Small intestine (tissue), 7 donors: ENCODE results near the gene TLR6. TPM values are rescaled to one million over a fixed set of nuclear protein-coding genes. Genes with fewer than 3 reads are reported as not detected.

Experiments used
- DNase-seq, 2 donors: peaks; one replicate each; pipeline versions ENCODE4 v3.0.0 to v3.0.0-alpha.2; 2013
- FAIRE-seq: peaks from 2 replicates; lab custom pipeline; 2012; peaks lifted over from hg19 to GRCh38; lab: Jason Lieb, UNC
- H3K27ac ChIP-seq, 3 donors: one replicate each; pipeline ENCODE4 v1.5.1; 2013; ENCODE audit warnings: low read length in 2 of 3, mild to moderate bottlenecking in 2 of 3, control low read depth in 1 of 3, inconsistent platforms in 1 of 3, low read depth in 1 of 3, moderate library complexity in 1 of 3
- H3K27me3 ChIP-seq, 3 donors: one replicate each; pipeline ENCODE4 v1.6.1; 2013; ENCODE audit warnings: low read length in 3 of 3, inconsistent platforms in 1 of 3; ENCODE audit not compliant: control insufficient read depth in 3 of 3, insufficient read depth in 3 of 3
- H3K36me3 ChIP-seq, 3 donors: one replicate each; pipeline ENCODE4 v1.6.1; 2013; ENCODE audit warnings: low read length in 3 of 3, inconsistent platforms in 1 of 3, low read depth in 1 of 3, mild to moderate bottlenecking in 1 of 3, moderate library complexity in 1 of 3; ENCODE audit not compliant: control insufficient read depth in 3 of 3, insufficient read depth in 2 of 3
- H3K4me1 ChIP-seq, 3 donors: one replicate each; pipeline ENCODE4 v1.6.1; 2013; ENCODE audit warnings: low read length in 2 of 3, inconsistent platforms in 1 of 3, low read depth in 1 of 3, mild to moderate bottlenecking in 1 of 3, moderate library complexity in 1 of 3; ENCODE audit not compliant: control insufficient read depth in 3 of 3, insufficient read depth in 2 of 3
- H3K4me3 ChIP-seq, 3 donors: one replicate each; pipeline ENCODE4 v1.5.1; 2013; ENCODE audit warnings: low read length in 3 of 3, control low read depth in 1 of 3, inconsistent platforms in 1 of 3, low read depth in 1 of 3, mild to moderate bottlenecking in 1 of 3, moderate library complexity in 1 of 3
- H3K9me3 ChIP-seq, 2 donors: one replicate each; pipeline ENCODE4 v1.6.1; 2013; ENCODE audit warnings: low read depth in 1 of 2, low read length in 1 of 2; ENCODE audit not compliant: control insufficient read depth in 2 of 2, insufficient read depth in 1 of 2
- WGBS, 3 donors: extraction: QIAGEN DNeasy Blood & Tissue Kit; methylation state at CpG; one replicate each; pipeline ENCODE4 v1.1.7; 2013; 5-methylcytosine and 5-hydroxymethylcytosine counted together
- polyA plus RNA-seq, 4 donors: library from polyadenylated mRNA; stranded (reverse) in 3 of 4; unstranded in 1 of 4; fragments of 200-250 nt in 3 of 4; fragments of 120-200 nt in 1 of 4; gene quantifications; one replicate each; pipeline versions ENCODE4 v1.2.1 to v1.2.3, GENCODE V29; 2013
- donor health status: healthy with polysubstance abuse.
- donor health status: control.
- donor health status: control.
- donor health status: Bipolar disorder and iron deficiency.
- donor health status: healthy.

Gene TLR6
- polyA plus RNA-seq, 4 donors: under 0.01 to 1.3 (median 0.37) TPM

- H3K27me3 ChIP-seq: no peaks in the 10 kb centered on the region
- 77 to 95% (median 91%) methylated on average over 2 of the region's 2 CpGs for WGBS, 3 donors
- no peak for FAIRE-seq
Measured at GRCh38 chr4:38775326-38775725, 81.3 kb downstream of the TLR6 start.

GRCh38 chr4:38774181-38774955, 82.2 kb downstream of the TLR6 start:
- no peak for FAIRE-seq
- 82 to 89% (median 83%) methylated on average over 8 of the region's 8 CpGs for WGBS, 3 donors

More at GRCh38 chr4:38775326-38775725, 81.3 kb downstream of the TLR6 start:
- no peak for DNase-seq
- Histone ChIP-seq H3K4me3 (no peak overlapping the region), H3K36me3 (no peaks in the 10 kb centered on the region), H3K9me3 (no peaks in the 10 kb centered on the region), H3K27ac (no peak overlapping the region), H3K4me1 (no peaks in the 10 kb centered on the region)

More at GRCh38 chr4:38774181-38774955, 82.2 kb downstream of the TLR6 start:
- no peak for DNase-seq
- H3K4me1 ChIP-seq: no peaks in the 10 kb centered on the region
- no peaks in the 10 kb centered on the region for H3K36me3 ChIP-seq
- H3K4me3 ChIP-seq: no peak overlapping the region
- H3K9me3 ChIP-seq: no peaks in the 10 kb centered on the region
- no peak overlapping the region for H3K27ac ChIP-seq
- H3K27me3 ChIP-seq: no peaks in the 10 kb centered on the region

Other genes with a start within 250 kb of the TLR6 start
- gene KLF3, start 192.6 kb downstream of the TLR6 start, polyA plus RNA-seq: 10 to 100 TPM; 32.0 to 91.0 (median 34.5) TPM
- 1 to 10 TPM in 1 of 4 donors, under 1 TPM in 2, not detected in 1; 0.22 to 1.7 (median 0.52) TPM for gene TLR10, start 73.8 kb downstream of the TLR6 start, polyA plus RNA-seq
- gene TLR1, start 52.0 kb downstream of the TLR6 start, polyA plus RNA-seq: 1 to 10 TPM in 3 of 4 donors, under 1 TPM in 1; 0.54 to 4.6 (median 1.8) TPM
- 10 to 100 TPM; 11.3 to 34.6 (median 25.2) TPM for gene FAM114A1, start 11.0 kb upstream of the TLR6 start, polyA plus RNA-seq
- gene TMEM156, start 175.6 kb upstream of the TLR6 start, polyA plus RNA-seq: 1 to 10 TPM in 3 of 4 donors, not detected in 1; 1.2 to 2.2 (median 1.4) TPM
- 10 to 100 TPM in 2 of 4 donors, 1 to 10 TPM in 2; 4.5 to 18.9 (median 9.3) TPM for gene KLHL5, start 205.4 kb upstream of the TLR6 start, polyA plus RNA-seq